Muscle of arm (tissue), 12 donors: Measurements from ENCODE around the gene WWOX. TPM values are rescaled to one million over a fixed set of nuclear protein-coding genes. Genes with fewer than 3 reads are reported as not detected.
A peak's percentile ranks its signal among the peaks of the same experiment; 100 is the strongest.

Experiments
- DNase-seq: peaks from one replicate; pipeline ENCODE4 v3.0.0-alpha.2; 2013
- polyA plus RNA-seq, 12 donors: library from polyadenylated mRNA; unstranded; fragments of 120-200 nt; gene quantifications; one replicate each; pipeline ENCODE4 v1.2.1, GENCODE V29; 2013; ENCODE audit not compliant: insufficient read length in 12 of 12

WWOX gene
- polyA plus RNA-seq, 12 donors, result 7.4 to 17.2 (median 10.9) TPM; not detected in 2

DNA sequence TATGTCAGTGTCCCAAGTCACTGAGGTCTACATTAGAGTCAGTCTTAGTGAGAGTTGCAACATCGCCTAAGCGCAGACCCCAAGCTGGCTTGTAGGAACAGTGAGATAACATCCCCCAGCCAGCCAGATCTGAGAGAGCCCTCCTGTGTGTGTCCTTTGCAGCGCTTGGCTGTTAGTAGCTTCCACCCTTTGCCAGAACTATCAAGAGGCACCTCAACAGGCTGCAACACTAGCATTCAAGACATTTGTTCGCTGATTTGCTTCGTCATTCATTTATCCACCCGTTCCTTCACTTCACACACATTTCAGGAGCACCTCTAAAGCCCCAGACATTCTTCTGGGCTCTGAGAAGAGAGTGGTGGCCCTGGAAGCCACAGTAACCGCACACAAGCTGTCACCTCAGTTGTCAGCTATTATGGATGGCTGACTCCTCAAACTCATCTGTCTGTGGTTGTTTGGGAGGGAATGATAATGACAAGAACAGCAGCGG lies 289.6 kb downstream of the WWOX start:
- DNase-seq, result no peak

DNA sequence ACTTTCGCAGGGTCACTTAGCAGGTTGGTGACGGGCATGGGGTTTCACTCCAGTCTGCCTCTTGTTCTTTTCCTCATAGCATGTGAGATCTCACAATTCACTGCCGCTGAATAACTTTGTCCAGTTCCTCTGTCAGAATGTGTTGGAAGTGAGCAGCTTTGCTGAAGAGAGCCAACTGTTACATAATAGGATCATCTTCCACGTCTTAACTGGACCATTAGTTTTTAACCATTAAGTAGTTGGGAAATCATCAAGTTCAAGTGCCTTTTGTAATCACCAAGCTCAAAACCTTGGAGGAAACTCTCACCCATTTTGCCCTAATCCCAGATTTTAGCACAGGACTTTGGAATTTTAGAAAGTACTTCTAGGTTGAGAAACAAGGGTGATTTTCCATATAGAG lies 290.6 kb downstream of the WWOX start:
- peak; percentile 81 for DNase-seq

DNA sequence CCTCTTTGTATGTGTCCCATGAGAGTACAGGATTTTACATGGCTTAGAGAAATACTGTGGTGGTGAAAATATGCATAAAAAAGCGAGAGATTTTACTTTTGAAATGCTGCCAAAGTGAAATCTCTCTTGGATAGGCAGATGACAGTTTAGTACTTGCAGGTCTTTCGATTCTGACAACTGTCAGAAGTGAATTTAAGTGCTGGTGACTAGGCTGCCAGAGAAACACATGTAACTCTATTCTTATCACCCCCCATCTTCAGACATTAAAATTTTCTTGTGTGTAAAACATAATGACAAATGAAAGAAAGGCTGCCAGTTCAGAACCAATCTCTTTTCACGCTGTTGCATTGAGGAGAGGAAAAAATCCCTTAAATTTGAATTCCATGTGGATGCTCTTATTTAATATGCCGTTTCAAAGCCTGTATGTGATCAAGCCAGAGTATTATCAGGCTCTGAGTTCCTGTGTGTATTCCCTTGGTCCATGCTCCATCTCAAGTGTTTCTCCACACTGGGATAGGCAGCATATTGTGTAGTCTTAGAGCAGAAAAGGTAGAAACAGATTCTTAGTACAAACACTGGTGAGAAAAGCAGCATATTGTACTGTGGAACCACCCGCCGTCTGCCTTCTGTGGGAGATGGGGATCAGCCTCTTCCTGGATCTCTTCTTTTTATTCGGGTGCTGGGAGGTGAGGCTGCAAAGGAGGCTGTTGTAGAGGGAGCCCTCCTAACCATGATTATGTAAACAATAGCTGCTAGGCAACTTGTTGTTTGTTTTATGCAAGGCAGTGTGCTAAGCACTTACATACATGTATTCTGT lies 291.3 kb downstream of the WWOX start:
- DNase-seq, result peak; percentile 55

DNA sequence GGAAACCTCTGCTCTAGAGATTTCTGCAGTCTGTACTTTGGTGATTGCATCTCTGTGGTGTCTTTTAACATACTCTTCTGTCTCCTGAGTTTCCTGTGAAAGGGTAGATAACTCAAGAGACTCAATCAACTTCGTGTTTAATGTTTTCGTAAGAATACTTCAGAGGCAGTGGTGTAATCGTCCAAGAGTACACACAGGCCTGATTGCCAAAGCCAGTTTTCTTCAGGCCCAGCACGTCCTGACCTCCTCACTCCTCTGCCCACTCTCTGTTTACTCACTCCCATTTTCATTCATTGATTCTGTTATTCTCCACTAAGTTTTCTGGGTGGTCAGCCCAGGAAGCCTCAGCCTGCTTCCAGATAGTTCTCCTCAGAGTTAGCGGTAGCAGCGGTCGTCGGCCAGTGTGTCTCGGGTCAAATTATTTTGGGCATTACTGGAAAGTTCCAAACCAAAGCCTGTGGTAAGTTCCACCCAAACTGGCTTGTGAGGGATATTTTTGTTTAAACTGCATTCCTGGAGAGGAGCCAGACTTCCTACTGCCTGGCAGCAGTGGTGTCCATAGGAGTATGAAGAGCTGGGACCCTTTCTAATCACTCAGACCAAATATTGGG lies 293.2 kb downstream of the WWOX start:
- DNase-seq, result no peak

DNA sequence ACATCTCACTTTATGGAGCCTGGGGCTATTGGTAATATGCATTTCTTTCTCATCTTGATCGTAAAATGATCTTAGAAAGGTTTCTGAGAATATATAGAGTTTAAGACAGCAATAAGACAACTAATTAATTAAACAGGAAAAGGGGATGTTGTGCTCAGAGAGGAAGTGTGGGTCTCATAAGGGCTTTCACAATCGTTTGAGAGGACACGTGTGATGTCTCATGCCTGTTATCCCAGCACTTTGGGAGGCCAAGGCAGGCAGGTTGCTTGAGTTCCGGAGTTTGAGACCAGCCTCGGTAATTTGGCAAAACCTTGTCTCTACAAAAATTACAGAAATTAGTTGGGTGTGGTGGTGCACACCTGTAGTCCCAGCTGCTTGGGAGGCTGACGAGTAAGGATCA lies 295.6 kb downstream of the WWOX start:
- DNase-seq, result no peak

DNA sequence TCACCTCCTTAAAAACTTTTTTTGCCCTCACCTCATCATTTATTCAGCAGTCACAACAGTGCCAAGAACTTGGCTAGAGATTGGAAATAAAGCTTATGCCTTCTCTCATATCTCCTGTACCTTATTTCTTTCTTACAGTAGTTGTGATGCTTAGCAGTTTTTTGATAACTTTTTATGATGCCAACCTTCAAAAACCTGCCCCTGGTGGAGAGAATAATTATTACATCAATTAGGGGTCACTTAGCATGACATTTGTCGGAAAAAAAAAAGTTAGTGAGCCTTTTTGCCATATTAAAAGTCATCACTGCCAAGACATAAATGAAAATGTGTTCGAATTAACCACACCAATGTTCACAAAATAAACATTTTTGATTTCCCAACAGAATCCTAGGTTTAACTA lies 296.6 kb downstream of the WWOX start:
- no peak for DNase-seq

DNA sequence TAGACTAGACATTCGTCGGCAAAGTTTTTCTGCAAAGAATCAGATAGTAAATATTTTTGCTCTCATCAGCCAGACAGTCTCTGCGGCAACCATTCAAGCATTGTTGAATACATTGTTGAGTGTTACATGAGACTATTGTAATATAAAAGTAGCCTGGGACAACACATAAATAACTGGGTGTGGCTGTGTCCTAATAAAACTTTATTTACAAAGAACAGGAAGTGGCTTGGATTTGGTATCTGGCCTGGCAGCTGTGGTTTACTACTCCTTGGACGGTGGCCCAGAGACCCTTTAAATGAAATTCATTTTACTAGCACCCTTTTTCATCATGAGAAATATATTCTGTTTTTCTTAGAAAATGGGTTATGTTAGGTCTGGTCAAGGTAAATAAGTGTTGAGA lies 297.2 kb downstream of the WWOX start:
- no peak for DNase-seq

DNA sequence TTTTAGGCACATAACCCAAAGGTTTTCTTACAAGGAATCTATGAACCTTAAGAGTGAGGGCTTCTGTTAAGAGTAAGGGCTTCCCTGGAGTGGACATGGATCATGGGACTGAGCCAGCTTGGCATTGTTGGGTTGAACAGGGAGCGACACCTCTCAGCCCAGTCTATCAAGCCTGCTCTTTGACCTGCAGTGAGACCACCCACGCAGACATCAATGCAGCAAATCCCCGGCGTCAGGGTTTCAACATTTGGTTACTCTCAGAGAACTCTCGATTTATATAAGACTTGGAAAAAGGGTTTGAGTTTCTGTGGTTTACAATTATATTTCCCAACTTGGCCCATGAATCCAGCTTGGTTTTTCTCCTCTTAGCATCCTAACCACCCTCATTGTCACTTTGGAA lies 299.9 kb downstream of the WWOX start:
- no peak for DNase-seq

DNA sequence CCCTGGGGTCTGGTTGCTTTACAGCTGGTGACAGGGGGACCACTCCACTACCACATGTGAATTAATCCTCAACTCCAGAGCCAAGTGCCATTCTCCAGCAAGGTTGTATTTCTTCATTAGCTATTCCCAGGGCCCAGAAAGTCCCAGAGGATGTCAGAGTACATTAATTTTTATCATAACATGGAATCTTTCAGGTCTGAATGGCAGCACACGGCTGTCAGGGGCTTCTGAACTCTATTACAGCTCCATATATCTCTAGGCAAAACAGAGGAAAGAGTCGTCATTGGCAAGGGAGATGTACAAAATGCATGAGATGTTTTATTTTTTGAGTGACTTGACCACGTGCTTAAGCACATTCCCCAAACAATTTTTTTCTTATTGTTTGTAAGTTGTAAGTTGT lies 303.4 kb downstream of the WWOX start:
- DNase-seq, result no peak

DNA sequence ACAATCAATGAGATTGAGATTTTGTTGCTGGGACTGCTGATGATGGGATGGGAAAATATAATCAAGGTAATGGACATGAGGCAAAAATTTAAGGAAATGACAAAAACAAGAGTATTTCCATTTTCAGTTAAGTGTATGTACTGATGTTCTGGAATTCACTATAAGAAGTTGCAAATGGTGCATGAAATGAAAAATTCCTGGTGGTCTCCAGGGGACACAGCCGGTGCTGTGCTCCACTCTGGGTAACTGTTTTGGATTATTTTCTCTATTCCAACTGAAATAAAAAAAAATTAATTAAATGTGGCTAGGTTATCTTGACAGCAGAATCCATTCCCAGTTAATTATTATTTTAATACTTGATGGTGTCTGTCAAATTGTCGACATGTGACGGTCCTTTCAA lies 305.6 kb downstream of the WWOX start:
- no peak for DNase-seq

DNA sequence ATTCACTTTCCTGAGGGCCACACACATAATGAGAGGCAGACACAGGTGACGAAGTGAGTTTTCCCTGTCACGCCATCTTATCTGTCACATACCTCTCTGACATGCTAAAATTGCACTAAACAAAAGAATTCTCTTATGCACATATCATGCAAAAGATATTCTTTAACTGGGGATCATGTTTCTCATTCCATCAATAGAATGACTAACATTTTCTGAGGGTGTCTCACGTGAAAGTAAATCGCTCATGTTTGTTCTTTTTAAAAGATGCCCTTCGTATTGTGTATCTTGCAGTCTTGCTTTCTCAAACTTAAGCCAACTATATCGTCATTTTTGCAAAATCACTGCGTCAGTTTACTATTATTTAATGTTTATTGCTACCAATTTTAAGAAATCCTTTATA lies 306.4 kb downstream of the WWOX start:
- no peak for DNase-seq

DNA sequence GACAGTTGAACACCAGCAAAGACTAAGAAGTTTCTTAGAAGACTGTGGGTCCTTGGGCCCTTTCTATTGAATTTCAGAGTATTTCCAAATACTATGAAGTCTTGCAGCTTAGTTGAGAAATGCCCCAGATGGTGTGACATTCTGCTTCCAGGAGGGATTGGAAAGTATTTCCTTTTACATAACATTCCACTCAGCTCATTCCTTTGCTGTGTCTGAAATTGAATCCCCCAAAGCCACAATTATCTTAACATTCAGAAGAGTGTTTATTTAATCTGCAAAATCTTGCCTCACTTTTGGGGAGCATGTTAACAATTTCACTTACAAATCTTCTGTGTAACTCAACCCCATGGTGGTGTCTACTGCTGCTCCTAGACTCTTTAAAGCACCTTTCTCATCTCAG lies 307.7 kb downstream of the WWOX start:
- no peak for DNase-seq

DNA sequence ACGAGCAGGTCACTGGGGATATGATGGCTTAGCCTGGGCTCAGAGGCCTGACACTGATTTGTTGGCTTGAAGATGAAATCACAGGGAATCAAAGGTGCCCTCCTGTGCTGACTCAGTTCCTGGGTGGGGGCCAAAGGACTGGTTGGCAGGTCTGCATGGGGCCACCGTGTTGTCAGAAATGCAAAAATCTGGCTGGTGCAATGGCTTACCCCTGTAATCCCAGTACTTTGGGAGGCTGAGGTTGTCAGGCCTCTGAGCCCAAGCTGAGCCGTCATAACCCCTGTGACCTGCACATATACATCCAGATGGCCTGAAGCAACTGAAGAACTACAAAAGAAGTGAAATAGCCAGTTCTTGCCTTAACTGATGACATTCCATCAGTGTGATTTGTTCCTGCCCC lies 314.2 kb downstream of the WWOX start:
- no peak for DNase-seq

DNA sequence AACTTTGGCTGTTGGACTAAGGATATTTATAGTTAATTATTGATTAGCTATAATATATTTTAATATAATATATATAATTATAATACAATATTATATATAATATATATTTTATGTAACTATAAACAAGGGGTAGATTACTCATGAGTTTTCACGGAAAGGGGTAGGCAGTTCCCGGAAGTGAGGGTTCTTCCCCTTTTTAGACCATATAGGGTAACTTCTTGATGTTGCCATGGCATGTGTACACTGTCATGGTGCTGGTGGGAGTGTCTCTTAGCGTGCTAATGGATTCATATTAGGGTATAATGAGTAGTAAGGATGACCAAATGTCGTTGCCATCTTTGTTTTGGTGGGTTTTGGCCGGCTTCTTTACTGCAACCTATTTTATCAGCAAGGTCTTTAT lies 315.6 kb downstream of the WWOX start:
- no peak for DNase-seq

DNA sequence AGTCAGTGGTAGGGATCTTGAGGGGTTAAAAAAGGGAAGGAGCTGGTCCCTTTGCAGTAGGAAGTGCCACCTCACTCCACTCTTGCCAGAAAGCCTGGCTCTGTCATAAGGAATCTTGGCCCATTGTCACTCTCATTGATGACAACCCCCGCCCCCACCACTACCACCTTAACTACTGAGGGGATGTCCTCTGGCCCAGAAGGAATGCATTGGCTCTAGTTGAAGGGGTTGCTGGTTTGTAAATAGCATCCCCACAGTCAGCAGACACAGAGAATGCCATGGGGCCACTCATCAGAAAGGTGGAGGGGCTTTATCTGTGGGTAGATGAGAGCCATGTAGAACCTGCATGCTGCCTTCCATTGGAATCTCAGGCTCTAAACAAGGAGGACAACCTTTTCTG lies 316.2 kb downstream of the WWOX start:
- DNase-seq, result no peak

DNA sequence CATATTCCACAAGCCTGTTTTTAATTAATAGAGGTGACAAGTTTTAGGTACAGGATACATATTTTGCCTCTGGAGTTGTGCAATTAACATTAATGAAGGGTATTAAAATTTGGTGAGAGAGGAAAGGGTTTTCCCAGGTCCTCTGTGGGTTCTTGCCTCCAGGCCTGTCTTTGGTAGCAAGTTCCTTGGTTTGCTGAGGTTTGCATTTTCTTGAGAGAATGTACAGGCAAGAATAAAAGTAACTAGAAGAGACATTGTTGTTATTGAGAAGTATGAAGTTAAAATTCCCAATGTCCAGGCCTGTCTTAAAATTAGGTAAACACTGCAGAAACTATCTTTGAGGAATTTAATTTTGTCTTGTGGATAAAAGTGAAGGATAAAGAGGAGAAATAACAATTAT lies 316.9 kb downstream of the WWOX start:
- no peak for DNase-seq

DNA sequence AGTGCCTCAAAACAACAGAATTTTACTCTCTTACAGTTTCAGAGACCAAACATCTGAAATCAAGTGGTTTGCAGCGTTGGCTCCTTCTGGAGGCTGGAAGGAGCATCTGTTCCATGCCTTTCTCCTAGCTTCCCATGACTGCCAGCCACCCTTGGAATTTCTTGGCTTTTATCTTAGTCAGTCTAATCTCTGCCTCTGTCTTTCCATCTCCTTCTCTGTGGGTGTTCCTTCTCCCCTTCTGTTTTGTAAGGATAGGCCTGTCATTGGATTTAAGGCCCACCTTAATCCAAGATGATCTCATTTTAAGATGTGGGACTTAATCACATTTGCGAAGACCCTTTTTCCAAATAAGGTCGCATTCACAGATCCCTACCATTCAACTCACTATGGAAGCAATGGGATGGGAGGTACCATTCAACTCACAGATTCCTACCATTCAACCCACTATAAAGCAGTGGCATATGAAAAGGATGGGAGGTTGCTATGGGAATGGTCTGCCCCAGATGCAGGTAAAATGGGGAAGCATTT lies 321.8 kb downstream of the WWOX start:
- no peak for DNase-seq

DNA sequence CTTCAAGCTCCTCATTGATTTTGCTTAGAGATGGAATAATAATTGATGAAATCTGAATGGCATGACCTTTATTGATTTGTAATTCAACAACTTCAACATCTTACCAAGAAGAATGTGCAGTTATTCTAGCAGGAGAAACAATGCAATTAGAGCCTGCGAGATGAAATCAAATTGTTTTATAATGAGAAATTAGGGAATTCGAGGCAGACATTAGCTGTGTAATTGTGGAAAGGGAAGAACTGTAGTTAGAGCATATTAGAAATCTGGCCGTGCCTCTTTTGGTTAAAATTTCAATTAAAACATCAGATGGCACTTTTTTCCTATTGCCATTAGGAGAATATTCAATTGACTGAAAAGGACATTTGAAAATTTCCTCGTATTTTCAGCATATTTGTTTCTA lies 325.8 kb downstream of the WWOX start:
- DNase-seq, result no peak

DNA sequence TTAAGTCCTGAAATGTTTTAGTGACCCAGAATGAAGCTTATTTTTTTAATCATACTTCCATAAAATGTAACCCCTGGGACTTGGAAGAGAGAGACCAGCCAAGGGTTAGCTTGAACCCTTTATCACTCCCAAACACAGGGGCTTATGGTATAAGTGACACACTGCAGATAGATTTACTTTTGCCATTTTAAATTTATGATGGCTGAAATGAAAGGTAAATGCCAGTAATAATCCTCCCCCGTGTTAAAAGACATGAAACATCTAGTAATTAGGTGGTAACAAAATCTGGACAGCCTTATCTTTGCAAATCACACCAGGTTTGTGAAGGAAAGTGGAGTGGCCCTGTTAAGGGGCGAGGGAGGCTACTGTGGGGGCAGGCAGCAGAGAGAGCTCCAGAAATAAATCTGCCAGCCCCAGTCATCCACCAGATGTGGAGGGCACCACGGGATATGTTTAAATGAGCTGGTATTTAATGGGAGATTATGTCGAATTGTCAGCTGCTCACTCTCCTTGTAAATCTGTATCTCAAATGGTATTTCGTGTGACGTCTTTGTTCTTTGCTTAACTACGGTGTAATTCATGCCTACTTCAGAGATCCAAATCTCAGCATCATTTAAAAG lies 326.5 kb downstream of the WWOX start:
- DNase-seq, result no peak

DNA sequence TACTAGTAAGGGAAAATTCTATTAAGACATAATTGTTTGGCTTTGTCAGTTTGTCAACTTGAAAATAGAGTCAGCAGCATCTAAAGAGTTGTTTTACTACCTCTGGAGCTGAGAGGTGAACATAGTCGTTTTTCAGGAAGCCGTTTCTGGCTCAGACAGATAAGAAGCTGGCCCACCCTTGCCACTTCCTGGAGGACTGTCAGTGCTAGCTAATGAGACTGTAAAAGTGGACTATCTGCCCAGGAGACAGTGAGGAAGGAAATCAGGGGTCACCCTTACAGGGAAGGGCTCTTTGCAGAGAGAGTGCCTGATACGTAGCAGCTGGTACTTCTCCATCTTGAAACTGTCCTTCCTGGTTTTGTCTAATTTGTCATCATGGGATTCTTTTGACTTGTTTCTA lies 328.7 kb downstream of the WWOX start:
- no peak for DNase-seq

DNA sequence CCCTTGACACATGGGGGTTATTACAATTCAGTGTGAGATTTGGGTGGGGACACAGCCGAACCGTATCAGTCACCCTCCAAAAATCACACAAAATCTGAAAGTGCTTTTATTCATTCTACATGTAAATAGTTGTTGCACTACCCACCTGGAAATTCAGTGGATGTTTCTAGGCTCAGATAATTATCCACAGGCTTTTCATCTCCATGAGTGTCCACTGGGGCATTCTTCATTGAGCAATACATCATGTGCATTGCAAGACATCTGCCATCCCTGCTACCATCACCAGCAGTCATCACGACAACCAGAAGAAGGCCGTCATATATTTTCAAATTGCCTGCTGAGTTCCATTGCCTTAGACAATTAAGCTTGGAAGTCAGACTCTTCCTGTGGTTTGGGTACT lies 330.8 kb downstream of the WWOX start:
- DNase-seq, result no peak

DNA sequence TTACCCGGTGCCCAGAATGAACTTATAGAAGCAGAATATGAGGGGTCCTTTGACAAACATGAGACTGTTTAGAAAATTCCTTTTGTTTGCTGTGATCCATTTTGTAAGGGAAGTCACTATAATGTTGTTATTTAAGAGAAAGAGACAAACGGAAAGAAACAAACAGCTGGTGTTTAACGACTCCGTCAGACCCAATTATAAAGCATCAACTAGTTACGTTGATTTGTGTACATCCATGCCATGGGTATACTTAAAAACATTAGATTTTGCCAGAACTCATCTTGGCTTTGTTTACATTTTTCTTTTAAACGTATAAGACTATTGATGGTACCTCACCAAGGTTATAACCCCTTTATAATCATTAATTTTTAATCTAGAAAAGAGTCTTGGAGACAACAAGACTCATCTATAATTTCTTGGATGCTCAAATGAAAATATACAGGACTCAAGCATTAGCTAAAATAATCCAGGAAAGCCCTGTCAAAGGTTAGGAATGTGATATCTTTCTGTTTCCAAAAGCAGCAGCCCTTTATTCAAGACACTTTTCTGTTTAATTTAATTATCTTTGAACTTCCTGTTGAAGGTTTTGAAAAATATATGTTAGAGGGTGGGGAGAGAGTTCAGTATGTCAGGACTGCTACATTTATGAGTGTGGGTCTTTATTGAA lies 331.7 kb downstream of the WWOX start:
- no peak for DNase-seq
